OCI-LY3 (cell line): Measurements from ENCODE around the gene BPIFA1.

Experiments
- CTCF ChIP-seq: fragments of 200-600, 300-600 bp; sonication (generic); IDR thresholded peaks from 2 replicates; pipeline ENCODE4 v1.5.1; 2014; ENCODE audit warnings: antibody characterized with exemption, low read length, low read depth
- EZH2phosphoT487 ChIP-seq: fragments of 200-600 bp; shearing (Covaris generic); IDR thresholded peaks from 2 replicates; pipeline ENCODE4 v1.6.1; 2018; ENCODE audit warnings: antibody characterized with exemption, mixed run types, low read depth

- TF ChIP-seq CTCF = no peak
- no peak for TF ChIP-seq EZH2phosphoT487
Measured at GRCh38 chr20:33191955-33192354, 43.8 kb upstream of the BPIFA1 start.
